ENCODE results near the gene TAF4B. TPM values are rescaled to one million over a fixed set of nuclear protein-coding genes. Genes with fewer than 3 reads are reported as not detected.

Gene TAF4B
- total and polyA plus RNA-seq, 12 donors, result 0.73 to 1.8 (median 1.5) TPM

GRCh38 chr18:26205318-26205717, 20.9 kb upstream of the TAF4B start:
- no peak for DNase-seq
- TF ChIP-seq CTCF (IDR thresholded peaks at IDR 0.05), result no peak
- ATAC-seq, result no peak
- no peak overlapping the region for H3K27ac ChIP-seq
- no peak overlapping the region for H3K4me3 ChIP-seq
- no peaks in the 10 kb centered on the region for H3K4me1 ChIP-seq
- H3K27me3 ChIP-seq, result no peaks in the 10 kb centered on the region
- intact Hi-C loops (cut with DNase I), result no loop called here
- H3K36me3 ChIP-seq, result no peaks in the 10 kb centered on the region
- H3K9me3 ChIP-seq, result peaks cover 0 to 12% (median 0%) of the 10 kb centered on the region in 11 donors
- 70 to 96% methylated on average over 1 of the region's 1 CpG for WGBS, 2 donors

DNA sequence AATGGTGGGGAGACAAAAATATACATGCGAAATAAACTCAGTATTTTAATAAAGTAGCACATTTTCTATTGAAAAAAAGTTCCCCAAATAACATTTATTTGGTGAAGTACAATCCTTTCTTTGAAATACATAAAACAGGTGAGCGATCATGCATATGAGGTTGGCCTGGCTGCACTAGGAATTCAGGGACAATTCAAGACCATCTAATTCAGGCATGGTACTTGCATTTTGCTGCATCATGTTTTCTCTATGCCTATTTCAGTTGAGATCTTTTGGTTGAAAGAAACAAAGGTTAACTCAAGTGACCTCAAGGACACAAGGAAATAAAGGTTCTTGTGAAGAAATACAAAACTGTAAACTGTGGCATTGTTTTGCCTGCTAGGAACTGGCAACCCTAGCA, 19.8 kb upstream of the TAF4B start:
- no peak for TF ChIP-seq CTCF (IDR thresholded peaks at IDR 0.05)
- WGBS, 2 donors, result 97% methylated on average over 2 of the region's 2 CpGs
- intact Hi-C loops (cut with DNase I), result no loop called here
- no peaks in the 10 kb centered on the region for H3K4me1 ChIP-seq
- H3K27me3 ChIP-seq, result no peaks in the 10 kb centered on the region
- peaks cover 0 to 1% (median 0%) of the 10 kb centered on the region in 11 donors for H3K9me3 ChIP-seq
- no peak overlapping the region for H3K27ac ChIP-seq
- no peaks in the 10 kb centered on the region for H3K36me3 ChIP-seq
- ATAC-seq, result no peak
- no peak overlapping the region for H3K4me3 ChIP-seq
- DNase-seq, result no peak

DNA sequence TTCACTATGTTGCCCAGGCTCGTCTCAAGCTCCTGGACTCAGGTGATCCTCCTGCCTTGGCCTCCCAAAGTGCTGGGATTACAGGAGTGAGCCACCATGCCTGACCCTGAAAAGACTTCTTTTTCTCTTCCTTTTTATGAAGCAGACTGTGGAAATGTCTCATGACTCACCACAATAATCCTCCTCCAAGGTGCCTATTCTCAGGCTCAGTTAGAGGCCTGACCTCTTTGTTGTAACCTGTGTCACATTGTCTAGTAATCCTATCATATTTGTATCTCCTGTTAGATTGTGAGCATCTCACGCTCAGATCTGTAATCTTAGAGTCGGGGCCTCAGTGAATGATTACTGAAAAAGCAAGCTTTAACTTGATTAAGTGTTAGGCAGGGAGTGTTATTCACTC, 18.3 kb upstream of the TAF4B start:
- no peak for ATAC-seq
- TF ChIP-seq CTCF (IDR thresholded peaks at IDR 0.05), result no peak
- H3K27ac ChIP-seq, result no peak overlapping the region

DNA sequence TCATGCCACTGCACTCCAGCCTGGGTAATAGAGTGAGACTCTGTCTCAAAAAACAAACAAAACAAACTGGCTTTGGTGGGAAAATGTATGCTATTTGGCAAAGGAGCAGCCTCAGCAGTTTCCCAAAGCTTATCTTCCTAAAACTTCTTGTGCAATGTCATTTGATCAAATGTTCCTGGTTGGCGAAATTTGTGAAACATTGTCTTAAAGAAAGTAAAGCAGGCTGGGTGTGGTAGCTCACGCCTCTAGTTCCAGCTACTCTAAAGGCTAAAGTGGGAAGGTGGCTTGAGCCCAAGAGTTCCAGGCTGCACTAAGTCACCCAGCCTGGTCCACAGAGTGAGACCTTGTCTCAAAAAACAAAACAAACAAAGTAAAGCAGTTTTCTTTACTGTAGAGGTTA, 17.3 kb upstream of the TAF4B start:
- no peak for ATAC-seq
- H3K4me3 ChIP-seq, result no peak overlapping the region
- intact Hi-C loops (cut with DNase I), result no loop called here
- H3K36me3 ChIP-seq, result no peaks in the 10 kb centered on the region
- H3K27me3 ChIP-seq, result peaks cover 0 to 5% (median 0%) of the 10 kb centered on the region in 7 donors
- no peak overlapping the region for H3K27ac ChIP-seq
- DNase-seq, result no peak
- H3K9me3 ChIP-seq, result no peaks in the 10 kb centered on the region
- TF ChIP-seq CTCF (IDR thresholded peaks at IDR 0.05), result no peak
- WGBS, 2 donors, result 77% methylated on average over 2 of the region's 2 CpGs
- H3K4me1 ChIP-seq, result no peaks in the 10 kb centered on the region

More for the DNA sequence above, 18.3 kb upstream of the TAF4B start:
- H3K27me3 ChIP-seq, result no peaks in the 10 kb centered on the region
- H3K9me3 ChIP-seq, result no peaks in the 10 kb centered on the region
- WGBS, 2 donors, result 88% methylated on average over 3 of the region's 3 CpGs
- H3K36me3 ChIP-seq, result no peaks in the 10 kb centered on the region
- intact Hi-C loops (cut with DNase I), result no loop called here
- no peak overlapping the region for H3K4me3 ChIP-seq
- no peak for DNase-seq
- no peaks in the 10 kb centered on the region for H3K4me1 ChIP-seq

Data from heart right ventricle (tissue), 16 donors.